ENCODE measurements around the gene FARS2. TPM values are rescaled to one million over a fixed set of nuclear protein-coding genes. Genes with fewer than 3 reads are reported as not detected.
"Not testable (repeated sequence)": the region's sequence is repeated elsewhere in the genome, so short reads cannot be mapped to it uniquely, and the experiment has no call there.

Gene FARS2
- total and polyA plus RNA-seq, 7 donors = 10.6 to 17.5 (median 14.4) TPM

DNA sequence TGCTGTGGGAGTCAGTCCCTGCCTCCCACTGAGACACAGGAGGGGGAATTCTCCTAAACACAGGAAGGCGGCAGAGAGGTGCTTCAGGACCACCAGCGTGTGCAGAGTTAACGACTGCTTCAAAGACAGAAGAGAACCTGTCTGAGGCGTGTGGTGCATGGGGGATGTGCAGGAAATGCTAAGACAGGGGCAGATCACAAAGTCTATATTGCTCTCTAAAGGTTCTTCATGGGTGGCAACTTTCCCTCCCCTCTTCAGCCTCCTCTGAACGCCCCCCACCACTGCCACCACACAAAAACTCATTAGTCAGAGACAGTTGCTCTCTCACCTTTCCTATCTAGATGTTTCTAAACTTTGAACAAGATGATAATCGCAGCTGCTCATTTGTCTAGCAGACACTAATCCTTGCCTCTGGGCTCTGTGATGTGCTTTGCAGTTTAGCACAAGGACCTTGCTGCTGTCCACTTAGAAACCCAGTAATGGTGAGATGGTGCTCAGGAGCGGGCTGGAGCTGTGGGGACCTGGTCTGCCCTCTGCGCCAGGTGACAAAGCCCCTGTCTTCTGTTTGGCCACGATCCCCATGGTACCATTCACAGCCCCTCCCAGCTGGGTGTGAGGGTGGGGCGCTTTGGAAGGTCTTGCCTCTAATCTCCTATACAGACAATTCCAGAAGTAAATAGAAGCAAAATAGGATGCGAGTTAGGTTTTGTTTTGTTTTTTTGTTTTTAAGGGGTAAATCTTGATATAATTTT is 525.8 kb downstream of the FARS2 start:
- H3K4me1 ChIP-seq = peaks cover 8% of the 10 kb centered on the region
- WGBS, 3 donors = 65 to 76% (median 72%) methylated on average over 11 of the region's 11 CpGs
- TF ChIP-seq, protein P1, sequence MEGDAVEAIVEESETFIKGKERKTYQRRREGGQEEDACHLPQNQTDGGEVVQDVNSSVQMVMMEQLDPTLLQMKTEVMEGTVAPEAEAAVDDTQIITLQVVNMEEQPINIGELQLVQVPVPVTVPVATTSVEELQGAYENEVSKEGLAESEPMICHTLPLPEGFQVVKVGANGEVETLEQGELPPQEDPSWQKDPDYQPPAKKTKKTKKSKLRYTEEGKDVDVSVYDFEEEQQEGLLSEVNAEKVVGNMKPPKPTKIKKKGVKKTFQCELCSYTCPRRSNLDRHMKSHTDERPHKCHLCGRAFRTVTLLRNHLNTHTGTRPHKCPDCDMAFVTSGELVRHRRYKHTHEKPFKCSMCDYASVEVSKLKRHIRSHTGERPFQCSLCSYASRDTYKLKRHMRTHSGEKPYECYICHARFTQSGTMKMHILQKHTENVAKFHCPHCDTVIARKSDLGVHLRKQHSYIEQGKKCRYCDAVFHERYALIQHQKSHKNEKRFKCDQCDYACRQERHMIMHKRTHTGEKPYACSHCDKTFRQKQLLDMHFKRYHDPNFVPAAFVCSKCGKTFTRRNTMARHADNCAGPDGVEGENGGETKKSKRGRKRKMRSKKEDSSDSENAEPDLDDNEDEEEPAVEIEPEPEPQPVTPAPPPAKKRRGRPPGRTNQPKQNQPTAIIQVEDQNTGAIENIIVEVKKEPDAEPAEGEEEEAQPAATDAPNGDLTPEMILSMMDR (IDR thresholded peaks at IDR 0.05) = no peak
- intact Hi-C loops (cut with DNase I) = no loop called here
- no peak for ATAC-seq
- no peak overlapping the region for H3K27ac ChIP-seq
- H3K9me3 ChIP-seq = no peaks in the 10 kb centered on the region
- H3K36me3 ChIP-seq (ENCODE audit: insufficient read depth in 1 of 2, low read depth in 1 of 2) = no peaks in the 10 kb centered on the region
- H3K27me3 ChIP-seq (ENCODE audit: insufficient read depth in 3 of 3, low read length in 2 of 3) = no peaks in the 10 kb centered on the region
- DNase-seq = no peak
- H3K4me3 ChIP-seq = no peak overlapping the region

DNA sequence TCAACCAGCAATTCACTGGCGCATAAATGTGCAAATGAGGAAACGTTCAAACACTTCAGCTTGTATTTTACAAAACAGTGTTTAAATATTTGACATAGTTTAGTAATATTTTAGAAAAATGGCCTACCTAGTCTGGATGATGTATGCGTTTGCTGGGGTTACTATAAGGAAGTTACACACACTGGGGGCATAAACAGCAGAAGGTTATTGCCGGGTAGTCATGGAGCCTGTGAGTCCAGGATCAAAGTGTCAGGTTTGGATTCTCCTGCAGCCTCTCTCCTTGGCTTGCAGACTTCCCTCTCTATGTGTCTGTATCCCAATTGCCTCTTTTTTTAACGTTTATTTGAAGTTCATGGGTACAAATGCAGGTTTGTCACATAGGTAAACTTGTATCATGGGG is 528.1 kb downstream of the FARS2 start:
- WGBS, 3 donors = 80 to 92% (median 88%) methylated on average over 5 of the region's 5 CpGs
- DNase-seq; H3K4me3 ChIP-seq; H3K4me1 ChIP-seq; H3K9me3 ChIP-seq; intact Hi-C loops (cut with DNase I); ATAC-seq; H3K27ac ChIP-seq; H3K36me3 ChIP-seq (ENCODE audit: insufficient read depth in 1 of 2, low read depth in 1 of 2); H3K27me3 ChIP-seq (ENCODE audit: insufficient read depth in 3 of 3, low read length in 2 of 3): not testable (repeated sequence)

- ATAC-seq; intact Hi-C loops (cut with DNase I): not testable (repeated sequence)
Observed at GRCh38 chr6:5796555-5796954, 535.2 kb downstream of the FARS2 start.

DNA sequence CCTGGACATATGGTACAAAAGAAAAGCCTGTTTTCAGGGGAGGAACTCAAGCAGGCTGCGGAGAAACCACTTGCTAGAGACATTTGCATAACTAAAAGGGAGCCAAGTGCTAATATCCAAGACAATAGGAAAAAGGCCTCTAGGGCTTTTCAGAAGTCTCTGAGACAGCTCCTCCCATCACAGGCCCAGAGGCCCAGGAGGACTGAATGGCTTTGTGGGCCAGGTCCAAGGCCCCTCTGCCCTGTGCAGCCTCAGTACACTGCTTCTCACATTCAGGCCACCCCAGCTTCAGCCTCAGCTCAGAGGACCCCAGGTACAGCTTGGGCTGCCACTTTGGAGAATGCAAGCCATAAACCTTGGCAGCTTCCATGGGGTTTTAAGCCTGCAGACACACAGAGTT is 545.1 kb downstream of the FARS2 start:
- H3K4me1 ChIP-seq; intact Hi-C loops (cut with DNase I); H3K36me3 ChIP-seq (ENCODE audit: insufficient read depth in 1 of 2, low read depth in 1 of 2); H3K9me3 ChIP-seq; H3K27ac ChIP-seq; ATAC-seq; H3K4me3 ChIP-seq; DNase-seq; H3K27me3 ChIP-seq (ENCODE audit: insufficient read depth in 3 of 3, low read length in 2 of 3): not testable (repeated sequence)
- 89 to 98% (median 90%) methylated on average over 1 of the region's 1 CpG for WGBS, 3 donors

More at GRCh38 chr6:5796555-5796954, 535.2 kb downstream of the FARS2 start:
- not testable (repeated sequence) for DNase-seq; H3K27ac ChIP-seq; H3K9me3 ChIP-seq; H3K27me3 ChIP-seq (ENCODE audit: insufficient read depth in 3 of 3, low read length in 2 of 3); H3K36me3 ChIP-seq (ENCODE audit: insufficient read depth in 1 of 2, low read depth in 1 of 2); H3K4me3 ChIP-seq; H3K4me1 ChIP-seq

- intact Hi-C loops (cut with DNase I) = no loop called here
- ATAC-seq (no peak), DNase-seq (no peak)
- Histone ChIP-seq H3K4me3 (no peak overlapping the region), H3K4me1 (no peaks in the 10 kb centered on the region), H3K27me3 (ENCODE audit: insufficient read depth in 3 of 3, low read length in 2 of 3) (no peaks in the 10 kb centered on the region), H3K36me3 (ENCODE audit: insufficient read depth in 1 of 2, low read depth in 1 of 2) (no peaks in the 10 kb centered on the region), H3K9me3 (no peaks in the 10 kb centered on the region), H3K27ac (no peak overlapping the region)
- 78 to 79% (median 78%) methylated on average over 4 of the region's 4 CpGs for WGBS, 3 donors
- TF ChIP-seq, protein P1 (IDR thresholded peaks at IDR 0.05) = no peak
Observed at GRCh38 chr6:5809450-5809849, 548.1 kb downstream of the FARS2 start.

DNA sequence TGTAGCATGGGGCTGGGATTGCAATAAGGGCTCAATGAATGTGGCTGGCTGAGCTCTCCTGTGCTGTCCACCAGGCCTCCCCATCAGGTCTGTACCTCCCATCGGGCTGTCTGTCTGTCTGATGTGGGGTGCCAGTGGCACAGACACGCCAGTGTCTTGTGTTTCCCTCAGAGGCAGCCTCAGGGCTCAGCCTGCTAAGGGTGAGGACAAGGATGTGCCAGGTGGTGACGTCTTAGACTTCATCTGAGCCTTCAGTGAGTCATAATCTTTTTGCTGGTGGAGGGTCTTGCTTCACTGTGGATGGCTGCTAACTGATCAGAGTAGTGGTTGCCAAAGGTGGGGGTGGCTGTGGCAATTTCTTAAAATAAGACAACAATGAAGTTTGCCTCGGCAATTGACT is 550.7 kb downstream of the FARS2 start:
- TF ChIP-seq, protein P1 (IDR thresholded peaks at IDR 0.05) = no peak
- H3K27me3 ChIP-seq (ENCODE audit: insufficient read depth in 3 of 3, low read length in 2 of 3) = no peaks in the 10 kb centered on the region
- DNase-seq (no peak), ATAC-seq (no peak)
- H3K9me3 ChIP-seq = no peaks in the 10 kb centered on the region
- intact Hi-C loops (cut with DNase I) = no loop called here
- no peak overlapping the region for H3K4me3 ChIP-seq
- H3K36me3 ChIP-seq (ENCODE audit: insufficient read depth in 1 of 2, low read depth in 1 of 2) = no peaks in the 10 kb centered on the region
- H3K27ac ChIP-seq = no peak overlapping the region
- WGBS, 3 donors = 83 to 90% (median 86%) methylated on average over 4 of the region's 4 CpGs
- no peaks in the 10 kb centered on the region for H3K4me1 ChIP-seq
